Neural crest cell (in vitro differentiated cells): ENCODE data around the gene LSAMP. TPM values are rescaled to one million over a fixed set of nuclear protein-coding genes. Genes with fewer than 3 reads are reported as not detected.

Experiments used
- DNase-seq: peaks from one replicate; pipeline ENCODE4 v3.0.0; 2021; ENCODE audit warnings: low read depth, mixed read lengths, low spot score
- H3K27ac Mint-ChIP-seq: one replicate; pipeline ENCODE4 v1.8.0; 2021; ENCODE audit warnings: mild to moderate bottlenecking, mixed read lengths; ENCODE audit not compliant: unreplicated experiment
- H3K27me3 Mint-ChIP-seq: 2 replicates; pipeline ENCODE4 v1.8.0; 2021; ENCODE audit warnings: low read depth, mild to moderate bottlenecking, mixed read lengths
- H3K36me3 Mint-ChIP-seq: 2 replicates; pipeline ENCODE4 v1.8.0; 2021; ENCODE audit warnings: low read depth, mild to moderate bottlenecking, mixed read lengths
- H3K4me1 Mint-ChIP-seq: 2 replicates; pipeline ENCODE4 v1.8.0; 2021; ENCODE audit warnings: mixed read lengths
- H3K4me3 Mint-ChIP-seq: one replicate; pipeline ENCODE4 v1.8.0; 2021; ENCODE audit warnings: mild to moderate bottlenecking, mixed read lengths
- H3K9me3 Mint-ChIP-seq: 2 replicates; pipeline ENCODE4 v1.8.0; 2021; ENCODE audit warnings: mixed read lengths
- total RNA-seq: library from RNA; stranded (reverse); gene quantifications from 2 replicates; pipeline ENCODE4 v1.2.1, GENCODE V29; 2021
- TF ChIP-seq, protein P1 (sequence below): fragments of 200-600 bp; sonication (generic); conservative IDR thresholded peaks from 2 replicates; pipeline ENCODE4 v1.5.0; 2021; ENCODE audit warnings: antibody characterized with exemption, mild to moderate bottlenecking

The LSAMP gene
- total RNA-seq, 1 donor from 2014 or later, result 36.7 TPM

DNA sequence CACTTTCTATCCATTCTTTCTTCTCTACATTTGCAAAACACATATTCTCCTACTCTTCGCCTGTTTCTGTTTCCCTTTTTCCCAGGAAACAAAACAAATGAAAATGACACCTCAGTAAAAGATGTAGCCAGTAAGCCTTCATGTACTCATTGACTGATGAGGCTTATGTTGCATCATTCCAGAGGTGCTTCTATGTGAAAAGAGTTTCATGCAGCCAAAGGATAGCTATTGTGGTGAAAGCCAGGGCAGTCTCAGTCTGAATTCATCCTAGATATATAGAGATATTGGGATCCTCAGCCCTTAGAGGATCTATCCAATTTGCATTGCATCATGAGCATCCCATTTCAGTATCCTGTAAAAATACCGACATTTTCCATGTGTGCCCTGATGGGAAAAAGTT, 554.7 kb downstream of the LSAMP start:
- TF ChIP-seq, protein P1, sequence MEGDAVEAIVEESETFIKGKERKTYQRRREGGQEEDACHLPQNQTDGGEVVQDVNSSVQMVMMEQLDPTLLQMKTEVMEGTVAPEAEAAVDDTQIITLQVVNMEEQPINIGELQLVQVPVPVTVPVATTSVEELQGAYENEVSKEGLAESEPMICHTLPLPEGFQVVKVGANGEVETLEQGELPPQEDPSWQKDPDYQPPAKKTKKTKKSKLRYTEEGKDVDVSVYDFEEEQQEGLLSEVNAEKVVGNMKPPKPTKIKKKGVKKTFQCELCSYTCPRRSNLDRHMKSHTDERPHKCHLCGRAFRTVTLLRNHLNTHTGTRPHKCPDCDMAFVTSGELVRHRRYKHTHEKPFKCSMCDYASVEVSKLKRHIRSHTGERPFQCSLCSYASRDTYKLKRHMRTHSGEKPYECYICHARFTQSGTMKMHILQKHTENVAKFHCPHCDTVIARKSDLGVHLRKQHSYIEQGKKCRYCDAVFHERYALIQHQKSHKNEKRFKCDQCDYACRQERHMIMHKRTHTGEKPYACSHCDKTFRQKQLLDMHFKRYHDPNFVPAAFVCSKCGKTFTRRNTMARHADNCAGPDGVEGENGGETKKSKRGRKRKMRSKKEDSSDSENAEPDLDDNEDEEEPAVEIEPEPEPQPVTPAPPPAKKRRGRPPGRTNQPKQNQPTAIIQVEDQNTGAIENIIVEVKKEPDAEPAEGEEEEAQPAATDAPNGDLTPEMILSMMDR, result no peak
- no peaks in the 10 kb centered on the region for H3K36me3 Mint-ChIP-seq
- H3K9me3 Mint-ChIP-seq, result no peaks in the 10 kb centered on the region
- no peaks in the 10 kb centered on the region for H3K27me3 Mint-ChIP-seq
- no peak overlapping the region for H3K27ac Mint-ChIP-seq
- H3K4me1 Mint-ChIP-seq, result peaks cover 16% of the 10 kb centered on the region
- H3K4me3 Mint-ChIP-seq, result no peak overlapping the region
- DNase-seq, result no peak

DNA sequence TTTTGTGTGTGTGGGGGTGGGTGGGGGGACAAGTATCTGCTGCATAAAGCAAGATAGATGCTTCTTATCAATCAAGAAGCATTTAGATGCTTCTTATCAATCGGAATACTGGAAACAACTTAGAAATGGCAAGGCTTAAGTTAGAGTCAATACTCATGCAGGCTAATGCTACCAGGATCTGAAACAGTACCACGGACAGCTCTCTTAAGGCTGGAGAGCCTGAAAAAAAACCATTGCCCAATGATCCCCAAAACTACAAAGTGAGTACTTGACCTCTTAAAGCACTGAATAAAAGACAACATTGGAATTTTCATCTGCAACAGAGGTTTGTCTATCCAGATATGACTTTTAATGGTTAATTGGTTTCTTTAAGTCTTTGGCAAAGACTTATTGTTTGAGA, 559.7 kb downstream of the LSAMP start:
- TF ChIP-seq, protein P1, result no peak
- DNase-seq, result no peak

DNA sequence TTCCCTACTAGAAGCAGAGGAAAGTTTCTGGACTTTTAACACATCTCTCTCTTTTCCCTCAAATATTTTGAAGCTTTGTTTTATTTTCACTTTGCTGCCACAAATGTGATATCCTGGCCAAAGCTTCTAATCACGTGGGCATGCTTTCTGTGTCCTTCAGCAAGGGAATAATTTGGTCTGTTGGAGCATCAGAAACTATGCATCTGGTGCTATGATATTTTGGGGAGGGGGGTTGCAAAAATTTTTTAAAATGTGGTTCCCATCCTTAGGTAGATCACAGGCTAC, 567.7 kb downstream of the LSAMP start:
- Mint-ChIP-seq H3K27ac (no peak overlapping the region), H3K27me3 (no peaks in the 10 kb centered on the region), H3K9me3 (no peaks in the 10 kb centered on the region), H3K36me3 (no peaks in the 10 kb centered on the region), H3K4me3 (no peak overlapping the region), H3K4me1 (peaks cover 11% of the 10 kb centered on the region)
- TF ChIP-seq, protein P1, result no peak
- DNase-seq, result no peak

More for the DNA sequence above, 559.7 kb downstream of the LSAMP start:
- Mint-ChIP-seq H3K4me1 (no peaks in the 10 kb centered on the region), H3K9me3 (no peaks in the 10 kb centered on the region), H3K4me3 (no peak overlapping the region), H3K27ac (no peak overlapping the region), H3K36me3 (no peaks in the 10 kb centered on the region), H3K27me3 (no peaks in the 10 kb centered on the region)

DNA sequence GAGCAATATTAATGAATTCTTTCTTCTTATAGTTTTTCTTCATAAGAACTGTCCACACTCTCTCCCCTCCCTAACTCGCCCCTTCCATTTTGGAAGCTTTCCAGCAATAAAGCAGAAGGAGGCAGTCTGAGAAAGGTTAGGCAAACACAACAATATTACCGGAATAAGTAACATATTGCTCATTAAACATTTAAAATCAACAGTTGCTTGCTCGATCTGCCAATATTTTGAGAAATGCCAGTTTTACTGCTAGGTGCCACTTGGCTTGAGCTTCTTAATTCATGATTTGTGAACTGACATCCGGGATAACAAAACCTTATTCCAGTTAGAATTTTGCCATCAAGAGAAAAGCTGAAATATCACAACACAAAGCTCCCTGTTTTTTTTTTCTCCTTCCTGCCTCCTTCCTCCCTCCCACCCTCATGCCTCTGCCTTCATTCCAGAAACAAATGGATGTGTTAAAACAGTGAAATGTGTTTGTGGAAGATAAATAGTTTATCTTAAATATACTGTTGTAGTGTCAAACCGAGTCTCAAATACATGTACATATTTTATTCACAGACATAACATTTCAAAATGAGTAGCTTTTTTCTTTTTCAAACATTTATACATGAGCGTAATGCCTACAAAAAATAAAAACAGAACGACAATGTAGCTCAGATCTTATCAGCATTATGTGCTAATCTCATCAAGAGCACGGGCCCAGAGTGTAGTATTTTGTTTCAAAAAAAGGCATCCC, 568.2 kb downstream of the LSAMP start:
- DNase-seq, result no peak
- Mint-ChIP-seq H3K4me1 (peaks cover 11% of the 10 kb centered on the region), H3K27me3 (no peaks in the 10 kb centered on the region), H3K36me3 (no peaks in the 10 kb centered on the region), H3K4me3 (no peak overlapping the region), H3K9me3 (no peaks in the 10 kb centered on the region), H3K27ac (no peak overlapping the region)
- TF ChIP-seq, protein P1, result no peak

DNA sequence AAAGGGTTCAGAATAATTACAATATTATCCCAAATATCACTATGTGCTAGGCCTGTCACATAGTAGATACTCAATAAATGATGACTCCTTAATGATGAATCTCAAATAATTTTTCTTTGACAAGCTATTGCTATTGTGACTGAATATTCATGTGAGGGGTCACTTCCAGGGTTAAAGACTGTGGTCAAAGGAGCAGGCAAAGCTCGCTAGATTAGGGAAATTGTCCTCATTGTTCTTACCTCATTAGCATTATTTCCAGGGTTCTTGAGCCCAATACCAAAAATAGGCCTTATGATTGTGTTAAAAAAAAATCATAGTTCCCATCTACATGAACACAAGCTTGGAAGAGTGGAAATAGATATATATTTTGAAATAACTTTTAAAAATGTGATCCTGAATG, 569.8 kb downstream of the LSAMP start:
- Mint-ChIP-seq H3K4me3 (no peak overlapping the region), H3K4me1 (peaks cover 21% of the 10 kb centered on the region), H3K36me3 (no peaks in the 10 kb centered on the region), H3K9me3 (no peaks in the 10 kb centered on the region), H3K27me3 (no peaks in the 10 kb centered on the region), H3K27ac (no peak overlapping the region)
- no peak for DNase-seq
- TF ChIP-seq, protein P1, result no peak
